ENCODE data around the gene RBM5.

Gene RBM5

DNA sequence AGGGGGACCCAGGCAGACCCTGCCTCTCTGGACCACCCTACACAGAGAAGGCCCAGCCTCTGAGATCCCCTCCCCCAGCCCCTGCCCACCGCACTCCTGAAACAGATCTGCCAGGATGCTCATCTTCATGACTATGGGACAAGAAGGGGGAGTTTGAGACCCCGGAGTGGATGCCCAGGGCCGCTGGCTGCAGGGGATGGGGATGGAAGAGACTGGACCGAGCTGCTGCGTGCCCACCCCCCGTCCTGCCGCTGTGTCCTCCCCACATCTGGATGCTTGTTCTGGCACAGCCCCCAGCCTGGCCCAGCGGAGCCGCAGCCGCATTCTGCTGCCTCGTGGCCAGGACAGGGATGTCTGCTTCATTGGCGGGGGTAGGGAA, 36.1 kb downstream of the RBM5 start:
- H3K27ac ChIP-seq (ENCODE audit: low read depth, low read length, poor library complexity, severe bottlenecking), result no peak overlapping the region
- H3K79me2 ChIP-seq (ENCODE audit: insufficient read depth, low read length), result no peaks in the 10 kb centered on the region
- no peaks in the 10 kb centered on the region for H3F3A ChIP-seq (ENCODE audit: insufficient read depth, low read length)
- H3K9me2 ChIP-seq (ENCODE audit: low read depth, low read length), result no peaks in the 10 kb centered on the region
- no peak overlapping the region for H2AFZ ChIP-seq (ENCODE audit: low read length)
- H3K4me3 ChIP-seq (ENCODE audit: low read depth, low read length, poor library complexity, severe bottlenecking), result no peak overlapping the region
- no peak overlapping the region for H3K9ac ChIP-seq (ENCODE audit: low read length)
- H4K20me1 ChIP-seq (ENCODE audit: insufficient read depth, low read length), result no peaks in the 10 kb centered on the region
- no peaks in the 10 kb centered on the region for H3K4me1 ChIP-seq (ENCODE audit: insufficient read depth, low read length, severe bottlenecking)
- H3K36me3 ChIP-seq (ENCODE audit: insufficient read depth, low read length), result peaks cover 23% of the 10 kb centered on the region; the same call in 1 of the 2 replicates
- no peaks in the 10 kb centered on the region for H3K27me3 ChIP-seq (ENCODE audit: insufficient read depth, low read length)
- TF ChIP-seq, protein P1, sequence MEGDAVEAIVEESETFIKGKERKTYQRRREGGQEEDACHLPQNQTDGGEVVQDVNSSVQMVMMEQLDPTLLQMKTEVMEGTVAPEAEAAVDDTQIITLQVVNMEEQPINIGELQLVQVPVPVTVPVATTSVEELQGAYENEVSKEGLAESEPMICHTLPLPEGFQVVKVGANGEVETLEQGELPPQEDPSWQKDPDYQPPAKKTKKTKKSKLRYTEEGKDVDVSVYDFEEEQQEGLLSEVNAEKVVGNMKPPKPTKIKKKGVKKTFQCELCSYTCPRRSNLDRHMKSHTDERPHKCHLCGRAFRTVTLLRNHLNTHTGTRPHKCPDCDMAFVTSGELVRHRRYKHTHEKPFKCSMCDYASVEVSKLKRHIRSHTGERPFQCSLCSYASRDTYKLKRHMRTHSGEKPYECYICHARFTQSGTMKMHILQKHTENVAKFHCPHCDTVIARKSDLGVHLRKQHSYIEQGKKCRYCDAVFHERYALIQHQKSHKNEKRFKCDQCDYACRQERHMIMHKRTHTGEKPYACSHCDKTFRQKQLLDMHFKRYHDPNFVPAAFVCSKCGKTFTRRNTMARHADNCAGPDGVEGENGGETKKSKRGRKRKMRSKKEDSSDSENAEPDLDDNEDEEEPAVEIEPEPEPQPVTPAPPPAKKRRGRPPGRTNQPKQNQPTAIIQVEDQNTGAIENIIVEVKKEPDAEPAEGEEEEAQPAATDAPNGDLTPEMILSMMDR (IDR thresholded peaks at IDR 0.05; ENCODE audit: low read length), result no peak
- TF ChIP-seq EZH2 (IDR thresholded peaks at IDR 0.05; ENCODE audit: borderline replicate concordance, low read length), result no peak
- no peak overlapping the region for H3K4me2 ChIP-seq (ENCODE audit: low read length)
- H3K9me3 ChIP-seq (ENCODE audit: low read length), result no peaks in the 10 kb centered on the region

DNA sequence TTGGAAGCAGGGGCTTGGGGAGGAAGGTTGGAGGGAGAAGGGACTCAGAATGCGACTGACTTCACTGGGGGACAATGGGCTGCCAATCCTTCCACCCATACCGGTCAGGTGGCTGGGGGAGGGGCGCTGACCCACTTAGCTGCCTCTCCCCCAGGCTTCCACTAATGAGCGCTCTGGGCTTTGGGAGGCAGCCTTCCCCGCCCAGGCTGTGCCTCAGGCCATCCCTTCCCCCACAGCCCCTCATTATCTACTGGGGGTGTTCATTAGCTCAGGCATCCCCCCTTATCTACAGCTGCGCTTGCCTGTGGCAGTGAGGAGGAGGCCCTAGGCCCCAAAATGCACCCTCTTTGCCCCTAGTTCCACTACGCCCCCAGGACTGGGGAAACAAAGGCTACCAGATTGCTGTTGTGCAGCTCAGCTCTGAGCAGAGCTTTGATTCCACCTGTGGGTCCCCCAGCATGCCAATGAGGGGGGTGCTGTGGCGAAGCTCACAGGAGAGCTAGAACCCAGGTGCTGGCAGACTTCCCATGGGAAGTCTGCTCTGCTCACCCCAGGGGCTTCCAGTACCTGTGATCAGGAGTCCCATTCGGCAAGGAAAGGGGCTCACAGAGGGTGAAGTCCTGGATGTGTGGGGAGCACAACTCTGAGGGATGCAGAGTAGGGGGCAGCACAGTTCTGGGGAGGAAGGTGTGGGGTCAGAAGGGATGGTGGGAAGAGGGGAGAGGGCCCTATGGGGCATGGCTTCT, 37.0 kb downstream of the RBM5 start:
- no peak overlapping the region for H2AFZ ChIP-seq (ENCODE audit: low read length)
- no peaks in the 10 kb centered on the region for H3K79me2 ChIP-seq (ENCODE audit: insufficient read depth, low read length)
- no peaks in the 10 kb centered on the region for H3K9me2 ChIP-seq (ENCODE audit: low read depth, low read length)
- no peaks in the 10 kb centered on the region for H3K4me1 ChIP-seq (ENCODE audit: insufficient read depth, low read length, severe bottlenecking)
- H3K9ac ChIP-seq (ENCODE audit: low read length), result no peak overlapping the region
- peaks cover 15% of the 10 kb centered on the region; the same call in 1 of the 2 replicates for H3K36me3 ChIP-seq (ENCODE audit: insufficient read depth, low read length)
- TF ChIP-seq, protein P1 (IDR thresholded peaks at IDR 0.05; ENCODE audit: low read length), result no peak
- TF ChIP-seq EZH2 (IDR thresholded peaks at IDR 0.05; ENCODE audit: borderline replicate concordance, low read length), result no peak
- H3F3A ChIP-seq (ENCODE audit: insufficient read depth, low read length), result no peaks in the 10 kb centered on the region
- no peaks in the 10 kb centered on the region for H3K9me3 ChIP-seq (ENCODE audit: low read length)
- H3K27me3 ChIP-seq (ENCODE audit: insufficient read depth, low read length), result no peaks in the 10 kb centered on the region; the same call in 1 of the 2 replicates
- no peaks in the 10 kb centered on the region for H4K20me1 ChIP-seq (ENCODE audit: insufficient read depth, low read length)
- H3K4me3 ChIP-seq (ENCODE audit: low read depth, low read length, poor library complexity, severe bottlenecking), result no peak overlapping the region
- no peak overlapping the region for H3K4me2 ChIP-seq (ENCODE audit: low read length)
- no peak overlapping the region for H3K27ac ChIP-seq (ENCODE audit: low read depth, low read length, poor library complexity, severe bottlenecking)

DNA sequence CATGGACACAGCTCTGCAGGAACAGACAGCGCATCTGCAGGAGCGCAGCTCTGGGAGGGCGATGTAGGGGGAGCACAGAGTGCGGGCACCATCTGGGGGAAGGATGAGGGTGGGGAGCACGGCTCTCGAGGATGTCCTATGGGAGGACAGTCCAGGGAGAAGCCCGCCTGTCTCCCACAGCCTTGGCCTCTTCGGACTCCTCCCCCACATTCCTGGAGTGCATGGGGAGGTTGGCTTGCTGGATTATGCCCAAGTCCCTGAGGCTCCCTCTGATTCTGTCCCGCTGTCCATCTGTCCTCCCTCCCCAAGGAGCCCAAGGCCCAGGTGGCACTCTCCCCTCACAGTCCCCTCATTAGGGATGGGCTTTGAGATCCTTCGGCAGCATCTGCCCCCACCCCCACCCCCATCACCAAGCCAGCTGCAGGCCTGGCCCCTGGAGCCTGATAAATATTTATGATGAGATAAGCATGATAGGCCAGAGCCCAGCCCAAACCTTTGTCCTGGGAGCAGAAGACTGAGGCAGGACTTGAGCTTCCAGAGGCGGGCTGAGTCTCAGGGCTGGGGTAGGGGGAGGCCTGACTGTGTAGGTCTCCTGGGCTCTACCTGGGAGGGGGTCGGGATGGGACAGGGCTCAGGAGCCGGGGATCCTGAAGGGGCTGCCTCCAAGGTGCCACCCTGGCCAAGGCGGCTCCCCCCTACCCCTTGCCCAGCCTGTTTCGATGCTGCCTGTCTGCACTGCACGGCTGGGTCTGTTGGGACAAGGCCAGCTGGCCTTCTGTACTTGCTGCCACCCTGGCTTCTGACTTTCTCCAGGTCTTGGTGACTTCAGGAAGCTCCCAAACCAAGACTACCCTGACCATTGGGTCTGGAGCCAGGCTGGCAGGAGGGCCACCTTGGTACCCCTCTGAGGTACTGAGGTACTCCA, 37.8 kb downstream of the RBM5 start:
- no peaks in the 10 kb centered on the region for H3F3A ChIP-seq (ENCODE audit: insufficient read depth, low read length)
- H3K4me1 ChIP-seq (ENCODE audit: insufficient read depth, low read length, severe bottlenecking), result no peaks in the 10 kb centered on the region

More for the DNA sequence above, 37.8 kb downstream of the RBM5 start:
- H3K9me2 ChIP-seq (ENCODE audit: low read depth, low read length), result no peaks in the 10 kb centered on the region
- peaks cover 8% of the 10 kb centered on the region; the same call in 1 of the 2 replicates for H3K36me3 ChIP-seq (ENCODE audit: insufficient read depth, low read length)
- TF ChIP-seq, protein P1 (IDR thresholded peaks at IDR 0.05; ENCODE audit: low read length), result no peak
- TF ChIP-seq EZH2 (IDR thresholded peaks at IDR 0.05; ENCODE audit: borderline replicate concordance, low read length), result no peak
- no peak overlapping the region for H3K9ac ChIP-seq (ENCODE audit: low read length)
- H2AFZ ChIP-seq (ENCODE audit: low read length), result no peak overlapping the region
- no peaks in the 10 kb centered on the region for H3K9me3 ChIP-seq (ENCODE audit: low read length)
- no peak overlapping the region for H3K27ac ChIP-seq (ENCODE audit: low read depth, low read length, poor library complexity, severe bottlenecking)
- H3K27me3 ChIP-seq (ENCODE audit: insufficient read depth, low read length), result peaks cover 6% of the 10 kb centered on the region; the same call in 1 of the 2 replicates
- H3K4me2 ChIP-seq (ENCODE audit: low read length), result no peak overlapping the region
- no peaks in the 10 kb centered on the region for H3K79me2 ChIP-seq (ENCODE audit: insufficient read depth, low read length)
- no peaks in the 10 kb centered on the region for H4K20me1 ChIP-seq (ENCODE audit: insufficient read depth, low read length)
- H3K4me3 ChIP-seq (ENCODE audit: low read depth, low read length, poor library complexity, severe bottlenecking), result no peak overlapping the region

Data from OCI-LY1 (cell line).